SHP77 treated with DMSO at 0.1 percent for 48 hours (cell line): Measurements from ENCODE around the gene DPM1.

Experiments used
- DNase-seq: peaks from one replicate; lab custom pipeline; 2025; lab: John Stamatoyannopoulos, UW

Gene DPM1

DNA sequence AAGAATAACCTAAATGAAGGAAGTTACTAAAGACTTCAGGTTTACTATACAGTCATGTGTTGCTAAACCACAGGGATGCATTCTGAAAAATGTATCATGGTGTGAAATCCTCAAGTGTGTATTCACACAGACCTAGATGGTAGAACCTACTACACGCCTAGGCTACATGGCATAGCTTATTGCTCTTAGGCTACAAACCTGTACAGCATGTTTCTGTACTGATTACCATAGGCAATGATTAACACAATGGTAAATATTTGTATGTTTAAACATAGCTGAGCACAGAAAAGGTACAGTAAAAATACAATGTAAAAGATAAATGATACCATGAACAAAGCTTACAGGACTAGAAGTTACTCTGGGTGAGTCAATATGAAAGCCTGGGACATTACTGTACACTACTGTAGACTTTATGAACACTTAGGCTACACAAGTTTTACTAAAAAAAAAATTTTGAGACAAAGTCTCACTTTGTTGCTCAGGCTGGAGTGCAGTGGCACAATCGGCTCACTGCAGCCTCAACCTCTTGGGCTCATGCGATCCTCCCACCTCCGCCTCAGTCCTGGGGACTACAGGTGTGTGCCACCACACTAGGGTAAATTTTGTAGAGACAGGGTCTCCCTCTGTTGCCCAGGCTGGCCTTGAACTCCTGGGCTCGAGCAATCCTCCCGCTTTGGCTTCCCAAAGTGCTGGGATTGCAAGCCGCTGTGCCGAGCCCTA lies 63.1 kb downstream of the DPM1 start:
- DNase-seq: no peak

DNA sequence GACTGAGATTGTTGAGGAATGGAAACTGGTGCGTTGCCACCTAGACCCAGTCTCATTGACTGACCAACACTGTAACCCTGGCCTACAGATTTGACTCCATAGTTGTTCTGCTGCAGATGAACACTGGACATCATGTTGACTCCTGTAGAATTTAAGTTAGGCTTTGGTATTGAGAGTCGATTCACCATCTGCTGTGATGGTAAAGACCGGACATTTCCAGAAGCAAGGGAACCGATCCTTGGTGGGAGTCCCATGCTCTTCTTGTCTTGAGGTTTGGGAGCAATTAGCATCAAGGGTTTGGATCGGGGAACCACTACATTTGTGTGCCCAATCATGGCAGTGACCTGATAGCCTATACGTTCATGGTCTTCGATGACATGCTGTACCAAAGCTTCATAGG lies 64.7 kb downstream of the DPM1 start:
- no peak for DNase-seq

DNA sequence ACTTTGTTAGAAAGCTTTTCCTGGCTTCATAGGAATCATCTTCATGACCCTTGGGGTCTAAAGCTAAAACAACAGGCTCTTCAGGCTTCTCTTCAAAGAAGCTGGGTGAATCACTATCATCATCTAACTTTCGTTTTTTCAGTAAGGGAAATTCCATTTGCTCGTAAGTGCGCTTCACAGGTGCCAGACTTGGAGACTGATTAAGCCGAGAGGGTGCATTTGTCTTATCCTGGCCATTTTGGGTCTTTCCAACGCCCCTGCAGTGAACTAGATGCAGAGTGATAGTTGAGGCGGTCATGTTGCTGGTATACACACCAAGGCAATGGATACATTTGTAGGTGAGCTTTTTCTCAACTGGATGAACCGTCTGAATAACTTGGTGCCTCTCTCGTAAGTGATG lies 65.9 kb downstream of the DPM1 start:
- no peak for DNase-seq

DNA sequence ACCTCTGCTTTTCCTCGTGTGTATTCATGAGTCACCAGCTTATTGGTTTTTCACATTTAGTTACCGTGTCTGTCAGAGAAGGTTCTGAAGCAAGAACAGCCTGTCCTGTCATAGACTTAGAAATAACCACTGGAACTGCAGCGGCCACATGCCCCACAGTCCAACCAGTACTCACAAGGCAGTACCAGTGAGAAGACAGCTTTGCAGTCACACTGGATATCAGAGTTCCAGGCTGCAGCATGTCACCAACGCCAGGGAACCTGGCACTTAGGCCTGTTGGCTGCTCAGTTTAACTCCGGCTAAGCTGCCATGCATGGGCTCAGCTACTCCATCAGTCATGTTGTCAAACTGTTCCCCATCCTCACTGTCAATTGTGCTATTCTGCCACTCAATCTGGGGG lies 67.2 kb downstream of the DPM1 start:
- no peak for DNase-seq

DNA sequence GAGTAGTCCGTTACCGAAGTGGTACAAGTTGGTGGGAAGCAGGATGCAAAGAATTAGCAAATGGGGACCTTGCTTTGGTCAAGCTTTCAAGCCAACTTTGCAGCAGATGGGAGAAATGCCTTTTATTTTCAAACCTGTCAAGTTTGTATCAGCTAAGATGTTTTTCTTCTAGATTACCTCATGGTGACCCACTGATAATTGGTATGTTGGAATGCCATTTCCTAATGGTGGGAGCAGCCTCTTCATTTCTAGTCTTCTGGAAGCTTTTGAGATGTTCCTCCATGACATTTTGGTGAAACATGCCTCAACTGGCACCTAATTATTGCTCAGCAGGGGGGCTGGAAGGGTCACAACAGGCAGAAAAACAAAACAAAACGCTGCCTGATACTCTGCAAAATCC lies 70.8 kb downstream of the DPM1 start:
- DNase-seq: no peak

DNA sequence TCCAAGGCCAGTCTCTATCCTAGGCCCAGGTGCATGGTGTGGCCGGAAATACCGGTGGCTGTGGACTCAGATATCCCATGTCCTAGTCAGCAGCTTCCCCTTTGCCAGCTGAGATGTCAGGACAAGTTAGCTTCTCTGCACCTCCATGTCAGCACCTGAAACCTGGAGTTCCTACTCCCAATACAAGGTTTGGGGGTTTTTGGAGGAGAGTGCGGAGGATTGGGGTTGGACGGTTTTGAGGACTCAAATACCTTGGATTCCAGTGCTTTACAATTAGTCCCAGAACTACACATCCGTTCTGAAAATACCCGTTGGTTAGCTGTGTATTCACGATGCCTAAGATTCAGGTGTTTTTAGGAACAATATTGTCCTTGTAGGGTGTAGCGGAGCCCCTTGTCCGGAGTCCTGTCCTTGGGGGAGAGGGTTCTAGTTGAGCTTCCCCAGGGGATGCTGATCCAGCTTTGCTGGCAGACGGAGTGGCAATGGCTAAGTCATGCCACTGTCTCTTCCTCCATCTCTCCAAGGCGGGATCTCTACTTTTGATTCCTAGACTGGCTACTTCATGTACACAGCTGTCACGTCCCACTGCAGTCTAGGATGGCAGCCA lies 72.0 kb downstream of the DPM1 start:
- DNase-seq: no peak

DNA sequence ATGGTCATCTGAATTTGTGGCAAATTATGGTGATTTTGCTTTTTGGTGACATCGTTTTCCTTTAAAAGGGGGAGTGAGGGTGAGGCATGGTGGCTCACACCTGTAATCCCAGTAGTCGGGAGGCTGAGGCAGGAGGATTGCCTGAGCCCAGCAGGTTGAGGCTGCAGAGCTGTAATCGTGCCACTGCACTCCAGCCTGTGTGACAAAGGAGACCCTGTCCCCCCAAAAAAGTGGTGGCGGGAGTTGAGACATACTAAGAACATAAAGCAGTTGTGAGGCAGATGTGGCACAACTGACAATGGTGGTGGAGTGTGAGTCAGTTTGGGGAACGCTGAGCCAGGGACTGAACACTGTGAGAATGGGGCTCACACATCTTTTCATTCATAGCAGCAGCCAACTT lies 72.6 kb downstream of the DPM1 start:
- DNase-seq: no peak

DNA sequence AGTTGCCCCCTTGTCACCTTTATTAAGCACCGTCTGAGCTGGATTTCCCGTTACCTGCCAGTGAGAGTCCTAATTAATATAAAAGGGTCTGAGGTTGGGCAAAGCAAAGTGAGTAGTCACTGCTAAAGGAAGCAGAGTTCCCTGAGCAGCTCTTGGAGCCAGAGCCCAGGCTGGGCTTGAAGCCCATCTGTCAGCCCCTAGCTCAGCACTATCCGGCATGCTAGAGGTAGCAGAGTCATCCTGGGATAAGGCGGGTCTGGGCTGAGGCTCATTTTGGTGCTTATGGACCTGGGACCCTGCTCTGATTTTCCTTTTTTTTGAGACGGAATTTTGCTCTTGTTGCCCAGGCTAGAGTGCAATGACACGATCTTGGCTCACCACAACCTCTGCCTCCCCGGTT lies 73.3 kb downstream of the DPM1 start:
- no peak for DNase-seq
